ENCODE results near the gene MAP3K9. TPM values are rescaled to one million over a fixed set of nuclear protein-coding genes. Genes with fewer than 3 reads are reported as not detected.

The MAP3K9 gene
- total and polyA plus RNA-seq, 2 donors (not counting 3 experiments of a cell fraction or from before 2014, with no cell fraction given) = 0.06 to 0.11 TPM

GRCh38 chr14:70810621-70811020, 1.3 kb upstream of the MAP3K9 start:
- no peak overlapping the region for H2AFZ ChIP-seq (ENCODE audit: low read depth, low read length)
- H3K79me2 ChIP-seq (ENCODE audit: control insufficient read depth, insufficient read depth, low read length) = no peaks in the 10 kb centered on the region
- no peaks in the 10 kb centered on the region for H4K20me1 ChIP-seq (replicated peaks; ENCODE audit: control insufficient read depth, extremely low read depth, insufficient read depth, low read length)
- no peak overlapping the region for H3K27ac ChIP-seq (ENCODE audit: insufficient read depth, low read depth, low read length)
- intact Hi-C loops (cut with micrococcal nuclease) = no loop called here
- no peak for DNase-seq (ENCODE audit: low read depth, low spot score)
- no peaks in the 10 kb centered on the region for H3K9me1 ChIP-seq (replicated peaks; ENCODE audit: control insufficient read depth, extremely low read depth, insufficient read depth, low read length)
- BruUV-seq (replicated peaks) = no TSS peak
- dilution Hi-C loops (cut with MboI; ENCODE audit: extremely low pct_ligation_motif_present, low sequenced_read_pairs) = no loop called here
- H3K9ac ChIP-seq (replicated peaks; ENCODE audit: extremely low read depth, insufficient read depth, low read length) = no peak overlapping the region
- no peak for FAIRE-seq
- H3K4me1 ChIP-seq (ENCODE audit: control insufficient read depth, extremely low read depth, insufficient read depth, low read length) = peaks cover 3% of the 10 kb centered on the region
- peaks cover 40 to 50% of the 10 kb centered on the region in 2 experiments for H3K27me3 ChIP-seq (ENCODE audit: control insufficient read depth in 2 of 2, insufficient read depth in 2 of 2, low read length in 2 of 2)
- no peaks in the 10 kb centered on the region for H3K9me3 ChIP-seq (replicated peaks; ENCODE audit: control insufficient read depth, insufficient read depth, low read length)
- ChIA-PET CTCF (no interaction called here), POLR2A (no interaction called here)
- no peak overlapping the region for H3K4me3 ChIP-seq (replicated peaks in 1 of 3; ENCODE audit: insufficient read depth in 1 of 3, low read depth in 1 of 3, low read length in 3 of 3)
- H3K4me2 ChIP-seq (ENCODE audit: insufficient read depth, low read length) = no peak overlapping the region
- no peak for TF ChIP-seq POLR2AphosphoS5 (IDR thresholded peaks at IDR 0.05; ENCODE audit: insufficient read depth, low read depth, low read length)
- no peak for TF ChIP-seq CTCF (IDR thresholded peaks at IDR 0.05; ENCODE audit: extremely low read depth in 1 of 2, insufficient read depth in 1 of 2, low read depth in 1 of 2, low read length in 2 of 2)
- TF ChIP-seq FOS (IDR thresholded peaks at IDR 0.05; ENCODE audit: borderline replicate concordance, insufficient read depth, low read length) = no peak
- no peak for TF ChIP-seq GATA2 (IDR thresholded peaks at IDR 0.05; ENCODE audit: insufficient read depth, insufficient read length, low read depth, low read length)
- TF ChIP-seq MAX (IDR thresholded peaks at IDR 0.05; ENCODE audit: insufficient read depth, insufficient read length) = no peak
- no peak for TF ChIP-seq POLR2A (IDR thresholded peaks at IDR 0.05; ENCODE audit: low read depth, low read length)
- no peak for TF ChIP-seq MYC (IDR thresholded peaks at IDR 0.05; ENCODE audit: low read depth, low read length)
- TF ChIP-seq JUN (IDR thresholded peaks at IDR 0.05; ENCODE audit: borderline replicate concordance, insufficient read depth, insufficient read length, low read depth) = no peak
- no peaks in the 10 kb centered on the region for H3K36me3 ChIP-seq (ENCODE audit: control insufficient read depth in 2 of 2, extremely low read depth in 1 of 2, insufficient read depth in 2 of 2, low read length in 2 of 2)
